HepG2 (cell line): ENCODE data around the gene TENT4B. TPM values are rescaled to one million over a fixed set of nuclear protein-coding genes. Genes with fewer than 3 reads are reported as not detected.

Experiments
- ATAC-seq: fragments of 200-7000 bp; cut with Tn5 transposase; 3 replicates; pipeline ENCODE4 v1.9.1; 2020; ENCODE audit warnings: mild to moderate bottlenecking, moderate library complexity
- BruUV-seq: library from RNA; stranded (reverse); fragments of 400-500 nt; replicated peaks from 2 replicates; lab custom pipeline; 2021; lab: Mats Ljungman, UMichigan
- CTCF ChIA-PET: fragments of 300-600 bp; formaldehyde crosslinking; extraction: SDS; loops from one replicate; lab custom pipeline; 2021; ENCODE audit warnings: low total read pairs, inconsistent platforms, low intra/inter-chr PET ratio; lab: Yijun Ruan, JAX
- POLR2A ChIA-PET: fragments of 350-600 bp; sonication (Branson Sonifier 250); formaldehyde crosslinking; loops from one replicate; lab custom pipeline; 2020; ENCODE audit warnings: antibody characterized with exemption, inconsistent platforms; lab: Yijun Ruan, JAX
- DNase-seq: peaks from one replicate; pipeline ENCODE4 v3.0.0-alpha.2; 2015; ENCODE audit warnings: low spot score
- FAIRE-seq: peaks from 3 replicates; lab custom pipeline; 2011; peaks lifted over from hg19 to GRCh38; lab: Jason Lieb, UNC
- H2AFZ ChIP-seq: one replicate; pipeline ENCODE4 v1.6.1; 2011; ENCODE audit warnings: low read length, inconsistent platforms
- H3K27ac ChIP-seq: fragments of 300-600 bp; 3 replicates; pipeline ENCODE4 v1.8.0; 2011; ENCODE audit warnings: mixed run types, mild to moderate bottlenecking, mixed read lengths, low read length, inconsistent platforms; ENCODE audit not compliant: insufficient read depth; ENCODE audit errors: extremely low read length
- H3K27me3 ChIP-seq, 2 experiments: fragments of 200-600 bp in 1 of 2; 2 replicates in 1 of 2; 3 replicates in 1 of 2; pipeline versions ENCODE4 v1.6.0 to v1.8.0; 2011; ENCODE audit warnings: low read length in 2 of 2, mild to moderate bottlenecking in 2 of 2, moderate library complexity in 2 of 2, inconsistent platforms in 1 of 2; ENCODE audit not compliant: insufficient read depth in 2 of 2, control insufficient read depth in 1 of 2
- H3K36me3 ChIP-seq, 2 experiments: fragments of 200-600 bp in 1 of 2; replicated peaks in 1 of 2; 2 replicates in 1 of 2; 3 replicates in 1 of 2; pipeline versions ENCODE4 v1.5.1 to v1.8.0; 2011; ENCODE audit warnings: low read length in 2 of 2, inconsistent platforms in 1 of 2; ENCODE audit not compliant: insufficient read depth in 2 of 2, control insufficient read depth in 1 of 2
- H3K4me1 ChIP-seq: 2 replicates; pipeline ENCODE4 v1.5.1; 2012; ENCODE audit warnings: low read length, inconsistent platforms; ENCODE audit not compliant: insufficient read depth
- H3K4me2 ChIP-seq: 2 replicates; pipeline ENCODE4 v1.6.0; 2011; ENCODE audit warnings: low read depth, low read length, inconsistent platforms
- H3K4me3 ChIP-seq, 3 experiments: fragments of 200-600 bp in 1 of 3; sonication (generic), shearing (Covaris generic) in 1 of 3; replicated peaks in 1 of 3; 2 replicates each; pipeline ENCODE4 v1.5.1; 2011 to 2016; ENCODE audit warnings: low read length in 3 of 3, inconsistent platforms in 2 of 3, low read depth in 2 of 3, mild to moderate bottlenecking in 2 of 3, control low read depth in 1 of 3, mixed read lengths in 1 of 3; ENCODE audit not compliant: insufficient read depth in 1 of 3
- H3K79me2 ChIP-seq: one replicate; pipeline ENCODE4 v1.6.1; 2011; ENCODE audit warnings: low read length, inconsistent platforms; ENCODE audit not compliant: insufficient read depth
- H3K9ac ChIP-seq: 2 replicates; pipeline ENCODE4 v1.6.0; 2011; ENCODE audit warnings: mild to moderate bottlenecking, low read depth, low read length, inconsistent platforms; ENCODE audit not compliant: insufficient read depth
- H3K9me3 ChIP-seq: 2 replicates; pipeline ENCODE4 v1.5.1; 2012; ENCODE audit warnings: mild to moderate bottlenecking, low read length
- H4K20me1 ChIP-seq: 2 replicates; pipeline ENCODE4 v1.6.0; 2011; ENCODE audit warnings: inconsistent platforms, mild to moderate bottlenecking, low read length, moderate library complexity; ENCODE audit not compliant: insufficient read depth
- ISX ChIP-seq: sonication (generic); formaldehyde crosslinking; conservative IDR thresholded peaks from 2 replicates; pipeline ENCODE4 v1.5.0; 2020; ENCODE audit warnings: missing genetic modification reagents
- JDP2 ChIP-seq: sonication (generic); formaldehyde crosslinking; IDR thresholded peaks from 2 replicates; pipeline ENCODE4 v1.8.1; 2022; ENCODE audit warnings: missing genetic modification reagents, borderline replicate concordance
- SNRNP70 ChIP-seq: fragments of 200-400 bp; formaldehyde crosslinking; IDR thresholded peaks from 2 replicates; pipeline ENCODE4 v1.6.1; 2017; ENCODE audit warnings: mild to moderate bottlenecking, low read depth, low read length, moderate library complexity
- ZFP37 ChIP-seq: sonication (generic); formaldehyde crosslinking; IDR thresholded peaks from 2 replicates; pipeline ENCODE4 v1.4.0; 2020; ENCODE audit warnings: missing genetic modification reagents, borderline replicate concordance
- ZNF224 ChIP-seq: sonication (generic); formaldehyde crosslinking; IDR thresholded peaks from 2 replicates; pipeline ENCODE4 v1.5.0; 2020; ENCODE audit warnings: mild to moderate bottlenecking, missing genetic modification reagents
- ZNF780A ChIP-seq: sonication (generic); formaldehyde crosslinking; IDR thresholded peaks from 2 replicates; pipeline ENCODE4 v1.8.0; 2022; ENCODE audit warnings: mild to moderate bottlenecking, missing genetic modification reagents, moderate library complexity
- WGBS: methylation state at CpG from one replicate; pipeline ENCODE4 v1.1.6; 2017; ENCODE audit warnings: low lambda C conversion rate; 5-methylcytosine and 5-hydroxymethylcytosine counted together
- in situ Hi-C: cut with HindIII; loops from 2 replicates; pipeline ENCODE4 v1.10.0; 2017; ENCODE audit warnings: low pct_unique_long_range_greater_than_20kb; ENCODE audit not compliant: extremely low pct_ligation_motif_present
- intact Hi-C: fragments of 100-400 bp; cut with micrococcal nuclease; formaldehyde crosslinking; loops from one replicate; pipeline ENCODE4 v1.10.0; 2022; ENCODE audit not compliant: unreplicated experiment
- polyA plus RNA-seq, 8 experiments: library from polyadenylated mRNA; depleted of rRNA in 3 of 8; stranded (reverse) in 7 of 8; unstranded in 1 of 8; fragments of >200 nt; fragmentation: Illumina TruSeq in 4 of 8; extraction: Trizol in 4 of 8; gene quantifications; 2 replicates each; pipeline versions ENCODE4 v1.2.1 to v1.2.3, GENCODE V29; 2011 to 2016; ENCODE audit warnings: low read depth in 4 of 8, missing spikeins in 1 of 8, mixed read lengths in 1 of 8; ENCODE audit not compliant: insufficient read depth in 1 of 8
- total RNA-seq, 5 experiments: library from RNA; depleted of rRNA; stranded (reverse); fragments of >200 nt; fragmentation: Illumina TruSeq; extraction: Trizol; gene quantifications; 2 replicates each; pipeline ENCODE4 v1.2.3, GENCODE V29; 2016; ENCODE audit warnings: low read depth in 1 of 5
- TF ChIP-seq, protein P1 (sequence below): sonication (generic); formaldehyde crosslinking; IDR thresholded peaks from 2 replicates; pipeline ENCODE4 v1.4.0; 2020; ENCODE audit warnings: missing genetic modification reagents, borderline replicate concordance
- TF ChIP-seq, protein P2 (sequence below): IDR thresholded peaks from 2 replicates; pipeline ENCODE4 v1.6.1; 2012; ENCODE audit warnings: inconsistent platforms
- TF ChIP-seq, protein P3 (sequence below): sonication (generic); formaldehyde crosslinking; IDR thresholded peaks from 2 replicates; pipeline ENCODE4 v1.4.0; 2020; ENCODE audit warnings: missing genetic modification reagents; ENCODE audit errors: not compliant biosample characterization

The TENT4B gene
- total and polyA plus RNA-seq, 2 of the 13 experiments (the other 11 are each of a cell fraction or from before 2014, with no cell fraction given), result 15.0 to 32.8 TPM

DNA sequence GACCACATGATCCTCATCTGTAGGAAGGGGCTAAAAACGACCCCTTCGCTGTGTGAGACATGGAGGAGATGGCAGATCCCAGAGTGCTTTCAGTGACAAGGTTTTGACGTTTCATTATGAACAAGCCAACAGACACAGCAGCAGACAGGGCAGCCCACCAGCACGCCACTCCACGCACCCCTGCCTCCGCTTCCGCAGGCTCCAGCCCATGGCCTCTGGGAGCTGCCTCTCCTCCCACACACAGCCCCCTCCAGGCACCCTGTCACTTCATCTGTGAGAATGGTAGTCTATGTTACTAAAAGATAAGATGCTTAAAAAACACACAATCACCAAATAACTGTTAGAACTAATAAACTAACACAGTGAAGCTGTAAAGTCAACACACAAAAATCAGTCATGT, 101.0 kb downstream of the TENT4B start:
- no peak overlapping the region for H3K27ac ChIP-seq
- H3K27me3 ChIP-seq, result peaks cover 0 to 14% of the 10 kb centered on the region in 2 experiments; a peak in 2 of 5 replicates
- no peak overlapping the region for H3K4me2 ChIP-seq
- no peaks in the 10 kb centered on the region for H4K20me1 ChIP-seq
- H3K36me3 ChIP-seq, result no peaks in the 10 kb centered on the region
- FAIRE-seq, result no peak
- H2AFZ ChIP-seq, result no peak overlapping the region
- ATAC-seq, result no peak
- no peak overlapping the region for H3K9ac ChIP-seq
- CTCF ChIA-PET, result no interaction called here
- no peak for TF ChIP-seq ZNF224
- TF ChIP-seq ZNF780A (CRISPR knock-in tag), result no peak
- TF ChIP-seq, protein P1, sequence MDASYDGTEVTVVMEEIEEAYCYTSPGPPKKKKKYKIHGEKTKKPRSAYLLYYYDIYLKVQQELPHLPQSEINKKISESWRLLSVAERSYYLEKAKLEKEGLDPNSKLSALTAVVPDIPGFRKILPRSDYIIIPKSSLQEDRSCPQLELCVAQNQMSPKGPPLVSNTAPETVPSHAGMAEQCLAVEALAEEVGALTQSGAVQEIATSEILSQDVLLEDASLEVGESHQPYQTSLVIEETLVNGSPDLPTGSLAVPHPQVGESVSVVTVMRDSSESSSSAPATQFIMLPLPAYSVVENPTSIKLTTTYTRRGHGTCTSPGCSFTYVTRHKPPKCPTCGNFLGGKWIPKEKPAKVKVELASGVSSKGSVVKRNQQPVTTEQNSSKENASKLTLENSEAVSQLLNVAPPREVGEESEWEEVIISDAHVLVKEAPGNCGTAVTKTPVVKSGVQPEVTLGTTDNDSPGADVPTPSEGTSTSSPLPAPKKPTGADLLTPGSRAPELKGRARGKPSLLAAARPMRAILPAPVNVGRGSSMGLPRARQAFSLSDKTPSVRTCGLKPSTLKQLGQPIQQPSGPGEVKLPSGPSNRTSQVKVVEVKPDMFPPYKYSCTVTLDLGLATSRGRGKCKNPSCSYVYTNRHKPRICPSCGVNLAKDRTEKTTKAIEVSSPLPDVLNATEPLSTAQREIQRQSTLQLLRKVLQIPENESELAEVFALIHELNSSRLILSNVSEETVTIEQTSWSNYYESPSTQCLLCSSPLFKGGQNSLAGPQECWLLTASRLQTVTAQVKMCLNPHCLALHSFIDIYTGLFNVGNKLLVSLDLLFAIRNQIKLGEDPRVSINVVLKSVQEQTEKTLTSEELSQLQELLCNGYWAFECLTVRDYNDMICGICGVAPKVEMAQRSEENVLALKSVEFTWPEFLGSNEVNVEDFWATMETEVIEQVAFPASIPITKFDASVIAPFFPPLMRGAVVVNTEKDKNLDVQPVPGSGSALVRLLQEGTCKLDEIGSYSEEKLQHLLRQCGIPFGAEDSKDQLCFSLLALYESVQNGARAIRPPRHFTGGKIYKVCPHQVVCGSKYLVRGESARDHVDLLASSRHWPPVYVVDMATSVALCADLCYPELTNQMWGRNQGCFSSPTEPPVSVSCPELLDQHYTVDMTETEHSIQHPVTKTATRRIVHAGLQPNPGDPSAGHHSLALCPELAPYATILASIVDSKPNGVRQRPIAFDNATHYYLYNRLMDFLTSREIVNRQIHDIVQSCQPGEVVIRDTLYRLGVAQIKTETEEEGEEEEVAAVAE (CRISPR knock-in tag), result no peak
- TF ChIP-seq ISX (CRISPR knock-in tag), result no peak
- TF ChIP-seq JDP2, result no peak
- TF ChIP-seq ZFP37, result no peak
- TF ChIP-seq, protein P2, sequence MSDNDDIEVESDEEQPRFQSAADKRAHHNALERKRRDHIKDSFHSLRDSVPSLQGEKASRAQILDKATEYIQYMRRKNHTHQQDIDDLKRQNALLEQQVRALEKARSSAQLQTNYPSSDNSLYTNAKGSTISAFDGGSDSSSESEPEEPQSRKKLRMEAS, result no peak
- TF ChIP-seq, protein P3, sequence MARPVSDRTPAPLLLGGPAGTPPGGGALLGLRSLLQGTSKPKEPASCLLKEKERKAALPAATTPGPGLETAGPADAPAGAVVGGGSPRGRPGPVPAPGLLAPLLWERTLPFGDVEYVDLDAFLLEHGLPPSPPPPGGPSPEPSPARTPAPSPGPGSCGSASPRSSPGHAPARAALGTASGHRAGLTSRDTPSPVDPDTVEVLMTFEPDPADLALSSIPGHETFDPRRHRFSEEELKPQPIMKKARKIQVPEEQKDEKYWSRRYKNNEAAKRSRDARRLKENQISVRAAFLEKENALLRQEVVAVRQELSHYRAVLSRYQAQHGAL, result no peak
- TF ChIP-seq SNRNP70, result no peak
- in situ Hi-C loops, result no loop called here
- POLR2A ChIA-PET, result no interaction called here
- no peak overlapping the region for H3K4me3 ChIP-seq
- intact Hi-C loops, result no loop called here
- whole genome bisulfite sequencing, result 72% methylated on average over 7 of the region's 7 CpGs
- no TSS peak for BruUV-seq
- H3K4me1 ChIP-seq, result peaks cover 1% of the 10 kb centered on the region
- no peaks in the 10 kb centered on the region for H3K79me2 ChIP-seq
- no peaks in the 10 kb centered on the region for H3K9me3 ChIP-seq
- DNase-seq, result no peak
